ENCODE results near the gene GAS6.
A peak's percentile ranks its signal among the peaks of the same experiment; 100 is the strongest.

GAS6 gene

DNA sequence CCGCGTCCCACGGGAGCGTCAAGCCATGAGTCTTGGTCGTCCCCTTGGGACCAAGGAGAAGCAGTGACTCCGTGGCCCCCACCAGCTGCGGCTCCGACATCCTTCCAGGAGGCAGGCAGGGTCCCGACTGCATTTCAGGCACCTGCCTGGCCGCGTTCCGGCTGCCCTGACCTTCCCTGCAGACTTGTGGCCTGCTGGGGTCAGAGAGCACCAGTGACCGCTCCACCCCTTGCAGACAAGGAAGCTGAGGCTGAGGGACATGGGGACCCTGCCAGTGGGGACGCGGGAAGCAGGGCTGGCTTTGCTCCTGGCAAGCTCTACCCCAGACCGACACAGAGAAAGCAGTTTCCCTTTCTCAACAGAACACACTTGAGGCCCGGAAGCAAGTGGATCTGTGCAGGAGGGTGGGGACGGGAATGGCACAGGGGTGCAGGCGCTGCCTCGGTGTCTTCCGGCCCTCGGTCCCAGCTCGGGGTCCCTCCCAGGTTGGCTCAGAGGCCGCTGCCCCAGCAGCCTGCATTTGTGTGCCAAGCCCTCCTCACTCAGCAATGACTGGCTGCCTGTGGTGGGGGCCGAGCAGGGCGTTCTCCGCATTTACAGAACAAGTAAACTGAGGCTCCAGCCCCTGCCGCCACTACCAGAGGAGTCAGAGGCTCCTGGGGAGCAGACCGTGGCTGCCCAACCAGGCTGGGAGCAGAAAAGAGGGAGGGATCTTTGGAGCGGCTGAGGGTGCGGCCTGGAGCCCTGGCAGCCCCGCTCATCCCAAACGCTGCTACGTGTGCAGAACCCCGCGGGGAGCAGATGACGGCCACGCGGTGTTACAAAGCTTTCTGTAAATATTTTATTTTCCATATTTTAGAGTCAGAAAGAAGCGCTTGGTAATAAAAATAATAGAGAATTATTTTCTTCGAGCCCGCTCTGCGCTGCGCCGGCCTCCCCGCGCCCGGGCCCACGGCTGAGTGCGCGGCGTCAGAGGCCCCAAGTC lies 43.9 kb downstream of the GAS6 start:
- no peak for DNase-seq (ENCODE audit: low spot score)

DNA sequence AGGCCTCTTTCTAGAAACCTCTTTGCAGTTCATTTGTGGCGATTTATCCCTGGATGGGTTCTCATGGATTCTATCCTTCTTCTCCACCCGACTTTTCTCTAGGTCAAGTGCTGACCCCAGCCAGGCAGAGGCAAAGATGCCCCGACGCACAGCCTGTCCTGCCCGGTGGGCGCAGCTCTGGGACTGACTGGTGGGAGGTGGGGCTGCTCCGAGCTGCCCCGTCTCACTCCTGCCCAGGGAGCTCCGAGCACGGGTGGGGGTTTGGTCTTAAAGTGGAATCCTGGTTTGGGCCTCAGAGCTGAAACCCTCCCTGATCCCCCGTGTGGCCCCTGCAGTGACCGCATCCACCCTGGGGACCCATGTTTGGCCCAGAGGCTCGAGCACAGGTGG lies 44.5 kb downstream of the GAS6 start:
- no peak for DNase-seq (ENCODE audit: low spot score)

DNA sequence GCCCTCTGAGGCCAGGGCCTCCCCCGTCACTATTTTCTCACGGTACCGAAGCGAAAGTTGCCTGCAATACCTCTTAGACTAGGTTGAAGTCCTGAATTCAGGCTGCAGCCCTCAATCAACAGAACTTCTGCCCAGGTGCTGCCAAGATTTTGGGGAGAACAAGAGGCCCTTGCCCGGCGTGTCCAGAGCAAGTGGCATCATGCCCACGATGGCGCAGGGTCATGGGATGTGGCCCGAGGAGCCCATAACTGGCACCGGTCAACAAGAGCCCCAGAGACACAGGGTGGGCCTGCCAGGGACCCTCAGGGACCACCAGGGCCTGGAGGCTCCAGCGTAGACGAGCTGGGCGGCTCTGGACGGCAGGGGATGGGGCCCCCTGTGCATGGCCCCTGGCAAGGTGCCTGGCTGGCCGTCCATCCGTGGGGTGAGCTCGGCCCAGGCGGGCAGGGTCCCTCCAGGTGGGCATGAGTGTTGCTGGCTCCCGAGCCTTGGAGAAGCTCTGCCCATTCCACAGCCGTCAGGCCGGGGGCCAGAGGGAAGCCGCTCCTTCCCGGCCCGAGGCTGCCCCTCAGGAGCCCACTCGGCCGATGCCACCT lies 45.1 kb downstream of the GAS6 start:
- no peak for DNase-seq (ENCODE audit: low spot score)

DNA sequence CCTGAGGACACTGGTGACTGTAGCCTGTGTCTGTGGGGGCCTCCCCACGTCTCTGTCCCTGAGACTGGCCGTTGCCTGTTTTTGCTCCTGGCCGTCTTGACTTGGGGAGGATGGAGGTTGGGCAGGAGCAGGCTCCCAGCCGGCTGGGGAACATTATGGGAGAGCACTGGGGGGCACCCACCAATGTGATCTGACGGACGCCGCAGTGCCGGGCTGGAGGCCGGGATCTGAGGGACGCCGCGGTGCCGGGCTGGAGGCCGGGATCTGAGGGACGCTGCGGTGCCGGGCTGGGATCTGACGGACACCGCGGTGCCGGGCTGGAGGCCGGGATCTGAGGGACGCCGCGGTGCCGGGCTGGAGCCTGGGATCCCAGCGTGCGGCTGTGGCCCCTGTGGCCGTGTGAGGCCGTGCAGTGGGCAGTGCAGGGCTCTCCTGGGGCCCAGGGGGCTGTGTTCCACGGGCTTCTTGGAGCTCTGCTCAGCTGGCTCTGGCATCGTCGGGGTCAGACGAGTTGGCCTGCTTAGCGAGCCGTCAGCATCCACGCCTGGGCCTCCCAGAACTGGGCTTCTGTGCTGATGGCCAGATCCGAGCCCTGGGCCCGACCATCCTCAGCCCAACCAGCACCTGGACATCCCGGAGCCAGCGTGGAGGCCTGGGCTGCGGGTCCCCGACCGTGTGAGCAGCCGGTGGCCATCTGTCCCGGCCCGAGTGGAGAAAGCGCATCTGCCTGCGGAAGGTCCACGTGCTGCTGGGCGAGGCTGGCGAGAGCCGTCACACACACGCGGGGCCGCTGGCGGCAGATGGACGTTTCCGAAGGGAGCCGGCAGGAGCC lies 45.8 kb downstream of the GAS6 start:
- DNase-seq (ENCODE audit: low spot score): no peak

DNA sequence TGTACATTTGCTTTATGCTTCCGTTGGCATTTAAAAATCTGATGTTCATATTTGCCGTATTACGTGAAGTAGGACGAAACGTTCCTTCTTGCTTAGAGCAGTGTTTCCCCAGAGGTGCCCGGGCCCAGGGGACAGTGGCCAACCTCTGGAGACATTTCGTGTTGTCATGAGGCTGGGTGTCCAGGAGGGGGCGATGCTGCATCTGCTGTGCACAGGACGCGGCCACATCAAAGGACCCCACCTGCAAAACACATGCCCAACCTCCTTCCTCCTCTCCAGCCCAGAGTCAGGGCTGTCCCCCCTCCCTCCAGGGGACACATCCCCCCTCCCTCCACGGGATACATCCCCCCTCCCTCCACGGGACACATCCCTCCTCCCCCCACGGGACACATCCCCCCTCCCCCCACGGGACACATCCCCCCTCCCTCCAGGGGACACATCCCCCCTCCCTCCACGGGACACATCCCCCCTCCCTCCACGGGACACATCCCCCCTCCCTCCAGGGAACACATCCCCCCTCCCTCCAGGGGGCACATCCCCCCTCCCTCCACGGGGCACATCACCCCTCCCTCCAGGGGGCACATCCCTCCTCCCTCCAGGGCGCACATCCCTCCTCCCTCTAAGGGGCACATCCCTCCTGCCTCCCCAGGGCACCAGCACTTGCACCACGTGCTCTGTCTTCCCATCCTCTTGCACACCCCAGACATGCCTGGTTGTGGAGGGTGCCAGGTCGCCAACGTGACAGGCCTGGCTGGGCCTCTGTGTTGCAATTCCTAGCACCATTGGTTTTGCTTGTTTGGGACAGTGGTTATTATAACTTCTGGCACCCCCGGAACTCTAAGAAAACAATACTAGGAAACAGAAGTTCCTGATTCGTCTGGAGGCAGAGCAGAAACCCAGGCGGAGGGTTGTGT lies 46.7 kb downstream of the GAS6 start:
- DNase-seq (ENCODE audit: low spot score): peak; percentile 46

DNA sequence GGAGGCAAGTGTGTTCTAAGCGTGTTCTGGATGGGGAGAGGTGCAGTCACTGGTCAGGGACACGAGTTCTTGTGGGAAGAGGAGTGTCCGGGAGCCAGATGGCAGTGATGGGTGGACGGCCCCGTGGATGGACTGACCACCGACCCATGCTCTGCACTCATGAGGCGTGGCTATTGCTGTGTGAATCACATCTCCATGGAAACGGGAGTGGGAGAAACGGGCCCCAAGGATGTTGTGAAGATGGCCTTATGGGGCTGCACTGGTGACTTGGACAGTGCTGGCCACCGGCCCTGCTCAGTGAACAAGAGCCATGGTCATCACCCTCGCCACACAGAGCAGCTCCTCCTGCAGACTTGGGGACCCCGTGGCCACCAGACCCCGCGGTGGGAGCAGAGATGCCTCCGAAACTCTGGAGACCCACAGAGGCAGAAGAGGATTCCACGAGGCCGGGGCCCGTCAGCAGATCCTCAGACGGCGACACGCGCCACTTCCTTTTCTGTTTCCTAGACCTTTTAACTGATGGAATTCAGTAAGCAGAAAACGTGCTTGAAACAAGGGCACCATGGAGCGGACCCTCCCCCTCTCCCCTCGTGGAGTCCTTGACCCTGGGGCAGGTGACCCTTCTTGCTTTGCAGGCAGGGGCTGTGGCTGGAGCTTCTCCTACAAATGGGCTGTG lies 47.5 kb downstream of the GAS6 start:
- no peak for DNase-seq (ENCODE audit: low spot score)

DNA sequence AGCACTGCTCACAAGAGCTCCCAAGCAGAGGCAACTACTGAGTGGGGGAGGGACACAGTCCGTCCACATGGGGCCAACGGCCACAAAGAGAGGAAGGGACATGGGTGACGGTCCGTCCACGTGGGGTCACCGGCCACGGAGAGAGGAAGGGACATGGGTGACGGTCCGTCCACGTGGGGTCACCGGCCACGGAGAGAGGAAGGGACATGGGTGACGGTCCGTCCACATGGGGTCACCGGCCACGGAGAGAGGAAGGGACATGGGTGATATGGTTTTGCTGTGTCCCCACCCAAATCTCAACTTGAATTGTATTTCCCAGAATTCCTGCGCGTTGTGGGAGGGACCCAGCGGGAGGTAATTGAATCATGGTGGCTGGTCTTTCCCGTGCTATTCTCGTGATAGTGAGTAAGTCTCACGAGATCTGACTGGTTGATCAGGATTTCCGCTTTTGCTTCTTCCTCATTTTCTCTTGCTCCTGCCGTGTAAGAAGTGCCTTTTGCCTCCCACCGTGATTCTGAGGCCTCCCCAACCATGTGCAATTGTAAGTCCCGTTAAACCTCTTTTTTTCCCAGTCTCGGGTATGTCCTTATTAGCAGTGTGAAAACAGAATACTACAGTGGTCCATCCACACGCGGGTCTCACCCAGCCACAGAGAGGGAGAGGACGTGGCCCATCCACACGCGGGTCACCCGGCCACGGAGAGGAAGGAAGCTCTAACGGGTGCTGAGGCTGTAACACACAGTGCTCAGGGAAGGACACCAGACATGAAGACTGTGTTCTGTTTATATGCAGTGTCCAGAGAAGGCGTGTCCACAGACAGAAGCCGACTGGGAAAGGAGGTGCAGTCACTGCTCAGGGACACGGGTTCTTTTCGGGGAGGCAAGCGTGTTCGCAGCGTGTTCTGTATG lies 48.5 kb downstream of the GAS6 start:
- DNase-seq (ENCODE audit: low spot score): no peak

DNA sequence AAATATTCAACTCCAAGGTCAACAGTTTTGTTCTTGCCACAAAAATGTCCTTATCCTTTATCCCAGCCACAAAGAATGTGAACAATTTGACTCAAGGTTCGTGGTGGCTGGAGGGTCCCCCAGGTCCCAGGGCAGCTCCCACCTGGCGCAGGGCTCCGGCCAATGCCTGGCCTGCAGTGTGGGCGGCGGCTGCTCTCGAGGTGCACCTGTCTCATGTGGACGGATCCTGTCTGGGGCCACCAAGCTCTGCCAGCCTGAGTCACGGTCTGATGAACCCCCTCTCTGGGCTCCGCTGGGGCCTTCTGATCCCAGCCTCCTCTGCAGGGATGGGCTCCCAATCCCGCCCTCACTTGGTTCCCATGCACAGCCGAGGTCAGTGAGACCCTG lies 49.4 kb downstream of the GAS6 start:
- DNase-seq (ENCODE audit: low spot score): no peak

DNA sequence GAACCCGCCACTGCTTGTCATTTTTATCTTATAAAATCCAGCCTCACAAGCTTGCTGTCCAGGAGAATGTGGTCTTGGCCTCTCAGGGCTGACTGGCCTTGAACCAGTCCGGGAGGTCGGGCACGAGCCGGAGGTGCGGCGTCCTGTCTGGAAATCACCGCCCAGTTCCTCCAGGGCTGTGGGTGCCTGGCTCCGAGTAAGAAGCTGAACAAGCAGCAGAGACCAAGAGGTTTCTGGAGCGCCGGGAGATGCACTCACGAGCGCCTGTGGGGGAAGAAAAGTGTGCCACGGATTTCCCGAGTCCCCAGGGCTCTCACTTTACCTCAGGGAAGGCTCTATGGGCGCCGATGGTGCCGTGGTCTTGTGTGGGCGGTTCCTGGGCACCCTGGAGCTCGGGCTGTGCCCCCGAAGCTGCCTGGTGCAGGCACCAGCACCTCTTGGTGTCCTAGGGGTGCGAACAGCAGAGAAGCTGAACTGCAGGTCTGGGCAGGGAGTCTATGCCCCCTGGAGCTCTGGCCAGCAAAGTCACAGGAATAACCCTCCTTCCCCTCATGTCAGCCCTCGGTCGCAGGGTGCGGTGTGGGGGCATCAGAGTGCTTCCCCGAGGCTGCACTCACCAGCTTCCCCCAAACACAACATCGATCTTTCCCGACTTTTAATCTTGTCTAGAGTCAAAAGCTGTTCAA lies 50.0 kb downstream of the GAS6 start:
- DNase-seq (ENCODE audit: low spot score): no peak

DNA sequence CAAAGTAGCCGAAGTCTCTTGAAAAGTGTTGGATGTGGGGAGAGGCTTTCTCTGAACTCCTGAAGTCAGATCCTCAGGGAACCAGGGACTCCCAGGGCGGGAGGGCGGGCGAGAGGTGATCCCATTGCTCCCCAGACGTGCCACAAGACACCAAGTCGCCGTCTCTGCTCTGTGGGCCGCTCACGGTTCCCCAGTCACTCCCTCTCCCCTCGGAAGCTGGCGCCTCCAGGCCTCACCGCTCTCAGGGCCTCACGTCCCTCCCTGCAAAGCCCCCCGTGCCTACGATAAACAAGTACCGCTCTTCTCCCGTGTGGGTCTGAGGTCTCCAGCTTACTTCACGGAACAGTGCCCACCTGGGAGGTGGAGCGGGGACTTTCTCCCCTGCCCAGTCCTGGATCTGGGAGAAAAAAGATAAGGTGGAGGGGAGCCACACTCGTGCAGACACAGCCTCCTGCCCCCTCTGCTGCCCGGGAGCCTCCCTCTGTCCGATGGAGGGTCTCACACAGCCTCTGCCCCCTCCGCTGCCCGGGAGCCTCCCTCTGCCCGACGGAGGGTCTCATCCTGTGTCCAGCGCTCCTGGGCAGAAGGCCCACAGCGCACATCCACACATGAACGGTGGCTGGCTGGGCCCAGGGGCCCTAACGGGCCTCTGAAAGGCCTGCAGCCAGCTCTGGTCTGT lies 50.7 kb downstream of the GAS6 start:
- DNase-seq (ENCODE audit: low spot score): no peak

DNA sequence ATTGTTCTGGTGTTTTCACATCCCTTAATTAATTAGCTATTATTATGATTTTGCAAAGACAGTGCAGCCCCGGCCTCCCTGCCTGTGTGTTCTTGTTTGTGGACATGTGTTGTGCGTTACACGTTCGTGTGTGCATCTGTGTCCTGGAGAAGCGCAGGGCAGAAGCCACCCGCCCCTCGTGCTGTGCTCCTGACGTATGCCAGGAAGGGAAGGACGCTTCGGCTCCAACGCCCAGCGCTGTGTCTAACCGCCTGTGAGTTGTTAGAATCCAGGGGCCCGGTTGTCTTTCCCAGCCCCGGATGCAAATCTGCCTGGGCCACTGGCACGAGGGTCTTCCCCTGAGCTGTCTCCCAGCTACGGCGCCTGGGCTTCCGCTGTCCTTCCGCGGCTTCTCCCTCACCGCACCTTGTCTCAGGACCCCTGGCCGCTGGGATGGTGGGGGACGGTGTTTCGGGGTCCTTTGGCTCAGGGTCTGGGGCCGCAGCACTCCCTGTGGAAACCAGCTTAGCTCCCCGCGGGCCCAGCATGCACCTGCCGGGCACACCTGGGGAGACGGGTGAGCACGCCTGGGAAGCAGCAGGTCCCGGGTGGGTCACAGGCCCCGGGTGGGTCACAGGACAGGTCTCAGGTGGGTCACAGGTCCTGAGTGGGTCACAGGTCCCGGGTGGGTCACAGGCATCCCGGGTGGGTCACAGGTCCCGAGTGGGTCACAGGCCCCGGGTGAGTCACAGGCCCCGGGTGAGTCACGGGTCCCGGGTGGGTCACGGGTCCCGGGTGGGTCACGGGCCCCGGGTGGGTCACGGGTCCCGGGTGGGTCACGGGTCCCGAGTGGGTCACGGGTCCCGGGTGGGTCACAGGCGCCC lies 51.5 kb downstream of the GAS6 start:
- DNase-seq (ENCODE audit: low spot score): no peak

DNA sequence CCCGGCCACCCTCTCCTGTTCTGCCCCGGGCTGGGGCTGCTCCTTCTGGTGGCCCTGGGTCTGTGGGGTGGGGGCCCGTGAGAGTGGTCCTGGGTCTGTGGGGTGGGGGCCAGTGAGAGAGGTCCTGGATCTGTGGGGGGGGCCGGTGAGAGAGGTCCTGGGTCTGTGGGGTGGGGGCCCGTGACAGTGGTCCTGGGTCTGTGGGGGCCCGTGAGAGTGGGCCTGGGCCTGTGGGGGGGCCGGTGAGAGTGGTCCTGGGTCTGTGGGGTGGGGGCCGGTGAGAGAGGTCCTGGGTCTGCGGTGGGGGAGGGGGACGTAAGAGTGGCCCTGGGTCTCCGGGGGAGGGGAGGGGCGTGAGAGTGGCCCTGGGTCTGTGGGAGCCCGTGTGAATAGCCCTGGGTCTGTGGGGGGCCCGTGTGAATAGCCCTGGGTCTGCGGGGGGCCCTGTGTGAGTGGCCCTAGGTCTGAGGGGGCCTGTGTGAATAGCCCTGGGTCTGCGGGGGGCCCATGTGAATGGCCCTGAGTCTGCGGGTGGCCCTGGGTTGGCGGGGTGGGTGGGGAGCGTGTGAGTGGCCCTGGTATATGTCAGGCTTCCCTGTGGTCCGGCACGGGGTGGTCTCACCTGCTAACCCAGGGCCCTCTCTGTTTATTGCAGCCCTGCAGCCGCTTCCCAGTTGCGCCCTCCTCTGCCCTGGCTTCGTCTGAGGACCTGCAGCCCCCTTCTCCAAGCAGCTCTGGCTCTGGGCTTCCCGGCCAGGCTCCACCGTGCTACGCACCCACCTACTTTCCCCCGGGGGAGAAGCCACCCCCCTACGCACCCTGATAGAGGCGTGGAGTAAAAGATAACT lies 52.6 kb downstream of the GAS6 start:
- DNase-seq (ENCODE audit: low spot score): no peak

DNA sequence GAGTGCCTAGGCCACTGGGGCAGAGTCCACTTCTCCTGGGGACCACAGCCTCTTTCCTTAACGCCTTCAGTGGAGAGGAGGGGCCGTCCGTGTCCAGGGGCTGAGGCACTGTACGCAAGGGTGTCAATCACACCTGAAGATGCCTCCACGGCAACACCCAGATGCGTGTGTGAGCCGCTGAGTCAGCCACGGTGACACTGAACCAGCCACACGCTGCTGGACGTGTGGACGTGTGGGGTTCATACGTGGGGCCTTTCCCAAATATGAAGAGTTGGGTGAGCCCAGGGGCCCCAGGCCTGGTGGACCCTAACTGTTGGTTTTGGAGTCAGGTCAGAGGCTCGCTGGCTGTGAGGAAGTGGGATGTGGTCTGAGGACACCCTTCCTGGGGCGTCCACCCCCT lies 53.2 kb downstream of the GAS6 start:
- DNase-seq (ENCODE audit: low spot score): no peak

DNA sequence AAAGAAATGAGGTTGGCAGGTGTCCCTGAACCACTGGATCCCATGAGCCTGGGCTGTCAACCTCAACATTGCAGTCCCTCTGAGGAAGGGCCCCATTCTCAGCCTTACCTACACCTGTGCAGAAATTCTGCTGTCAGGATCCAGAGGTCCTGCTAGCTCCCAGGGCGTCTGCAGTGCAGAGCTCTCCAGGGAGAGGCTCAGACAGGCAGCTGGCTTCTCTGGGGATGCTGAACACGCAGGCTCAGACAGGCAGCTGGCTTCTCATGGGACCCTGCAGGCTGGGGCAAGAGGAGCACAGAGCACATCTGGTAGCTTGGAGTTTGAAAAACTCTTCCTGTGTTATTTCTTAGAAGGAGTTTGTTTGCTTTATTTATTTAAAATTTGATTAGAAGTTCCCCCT lies 53.9 kb downstream of the GAS6 start:
- DNase-seq (ENCODE audit: low spot score): no peak

DNA sequence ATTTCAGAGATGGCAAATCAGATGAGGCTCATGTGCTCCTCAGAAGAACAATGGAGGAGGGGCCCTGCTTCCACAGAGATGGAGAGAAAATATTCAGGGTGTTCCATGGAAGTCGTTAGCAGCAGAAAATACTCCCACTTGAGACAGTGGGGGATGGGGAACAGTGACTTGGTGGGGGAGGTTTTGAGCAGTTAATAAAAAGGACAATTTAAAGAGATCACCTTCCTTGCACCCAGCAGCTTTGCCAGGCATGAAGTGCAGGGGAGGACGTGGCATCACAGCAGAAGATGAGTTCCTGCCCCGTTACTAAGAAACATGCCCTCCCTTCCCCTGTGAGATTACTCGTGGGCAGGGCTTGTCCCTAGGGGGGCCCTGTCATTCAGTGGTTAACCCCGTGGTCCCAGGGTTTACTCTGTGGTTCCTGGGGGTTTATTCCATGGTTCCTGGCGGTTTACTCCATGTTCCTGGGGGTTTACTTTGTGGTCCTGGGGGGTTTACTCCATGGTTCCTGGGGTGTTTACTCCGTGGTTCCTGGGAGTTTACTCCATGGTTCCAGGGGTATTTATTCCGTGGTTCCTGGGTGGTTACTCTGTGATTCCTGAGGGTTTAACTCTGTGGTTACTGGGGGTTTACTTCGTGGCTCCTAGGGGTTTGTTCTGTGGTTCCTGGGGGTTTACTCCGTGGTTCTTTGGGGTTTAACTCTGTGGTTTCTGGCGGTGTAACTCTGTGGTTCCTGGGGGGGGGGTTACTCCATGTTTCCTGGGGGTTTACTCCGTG lies 55.6 kb downstream of the GAS6 start:
- DNase-seq (ENCODE audit: low spot score): no peak

DNA sequence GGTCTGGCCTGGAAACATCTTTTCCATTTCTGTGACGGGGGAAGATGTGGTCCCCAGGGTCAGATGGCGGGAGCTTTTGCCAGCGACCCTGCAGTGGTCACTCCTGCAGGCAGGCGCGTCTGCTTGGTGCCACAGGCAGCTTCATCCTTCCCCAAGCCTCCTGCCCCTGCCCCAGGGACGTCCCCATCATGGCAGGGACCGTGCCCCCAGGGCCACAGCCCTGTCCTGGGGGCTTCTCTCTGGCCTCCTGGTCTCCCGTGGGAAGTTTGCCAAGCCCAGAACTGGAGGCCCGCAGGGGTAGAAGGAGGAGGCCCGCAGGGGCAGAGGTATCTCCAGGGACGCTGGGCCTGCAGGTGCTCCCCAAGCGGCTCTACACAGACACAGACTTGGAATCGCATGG lies 57.4 kb downstream of the GAS6 start:
- no peak for DNase-seq (ENCODE audit: low spot score)
